ENCODE measurements around the gene NECTIN2.
A peak's percentile ranks its signal among the peaks of the same experiment; 100 is the strongest.

NECTIN2 gene

GRCh38 chr19:44903602-44904425, 57.7 kb downstream of the NECTIN2 start:
- DNase-seq (ENCODE audit: low read depth) = peak; percentile 74
- no peak overlapping the region for H3K4me3 ChIP-seq (ENCODE audit: low read depth, low read length)
- TF ChIP-seq CTCF (IDR thresholded peaks at IDR 0.05; ENCODE audit: insufficient read depth, low read depth, low read length, missing control alignments) = peak; percentile 97

- H3K4me3 ChIP-seq (ENCODE audit: low read depth, low read length) = no peak overlapping the region
- peak; percentile 25 for DNase-seq (ENCODE audit: low read depth)
- peak; percentile 16 for TF ChIP-seq CTCF (IDR thresholded peaks at IDR 0.05; ENCODE audit: insufficient read depth, low read depth, low read length, missing control alignments)
Observed at GRCh38 chr19:44904426-44904994, 58.4 kb downstream of the NECTIN2 start.

- no peak for DNase-seq (ENCODE audit: low read depth)
- no peak within 1 kb of the TSS for H3K4me3 ChIP-seq (ENCODE audit: low read depth, low read length)
- TF ChIP-seq CTCF (IDR thresholded peaks at IDR 0.05; ENCODE audit: insufficient read depth, low read depth, low read length, missing control alignments) = no peak
Observed at GRCh38 chr19:44905437-44906160, 59.5 kb downstream of the NECTIN2 start, which contains the start of gene APOE. TSS of gene APOE (plus strand) at chr19:44905796. CDS start at chr19:44906625, 829 bp downstream.

- no peak for TF ChIP-seq CTCF (IDR thresholded peaks at IDR 0.05; ENCODE audit: insufficient read depth, low read depth, low read length, missing control alignments)
- no peak overlapping the region for H3K4me3 ChIP-seq (ENCODE audit: low read depth, low read length)
- DNase-seq (ENCODE audit: low read depth) = no peak
Observed at GRCh38 chr19:44907613-44908012, 61.5 kb downstream of the NECTIN2 start.

GRCh38 chr19:44908074-44908835, 62.2 kb downstream of the NECTIN2 start:
- TF ChIP-seq CTCF (IDR thresholded peaks at IDR 0.05; ENCODE audit: insufficient read depth, low read depth, low read length, missing control alignments) = no peak
- DNase-seq (ENCODE audit: low read depth) = no peak
- no peak overlapping the region for H3K4me3 ChIP-seq (ENCODE audit: low read depth, low read length)

- DNase-seq (ENCODE audit: low read depth) = no peak
- TF ChIP-seq CTCF (IDR thresholded peaks at IDR 0.05; ENCODE audit: insufficient read depth, low read depth, low read length, missing control alignments) = no peak
Observed at GRCh38 chr19:44908836-44909261, 62.8 kb downstream of the NECTIN2 start.

More at GRCh38 chr19:44908836-44909261, 62.8 kb downstream of the NECTIN2 start:
- no peak overlapping the region for H3K4me3 ChIP-seq (ENCODE audit: low read depth, low read length)
